OCI-LY1 (cell line): Measurements from ENCODE around the gene MAN1C1.

Experiments used
- EZH2 ChIP-seq: fragments of 200-600 bp; sonication (generic), shearing (Covaris generic); IDR thresholded peaks from 2 replicates; pipeline ENCODE4 v1.8.0; 2017; ENCODE audit warnings: borderline replicate concordance, mixed run types, mild to moderate bottlenecking, antibody characterized with exemption, low read length, moderate library complexity, mixed read lengths
- TF ChIP-seq, protein P1 (sequence below): fragments of 200-600 bp; sonication (generic), shearing (Covaris generic); IDR thresholded peaks from 2 replicates; pipeline ENCODE4 v1.5.1; 2017; ENCODE audit warnings: mild to moderate bottlenecking, antibody characterized with exemption, low read length, moderate library complexity, mixed read lengths

GRCh38 chr1:25684216-25684965 is 67.8 kb downstream of the MAN1C1 start:
- TF ChIP-seq, protein P1, sequence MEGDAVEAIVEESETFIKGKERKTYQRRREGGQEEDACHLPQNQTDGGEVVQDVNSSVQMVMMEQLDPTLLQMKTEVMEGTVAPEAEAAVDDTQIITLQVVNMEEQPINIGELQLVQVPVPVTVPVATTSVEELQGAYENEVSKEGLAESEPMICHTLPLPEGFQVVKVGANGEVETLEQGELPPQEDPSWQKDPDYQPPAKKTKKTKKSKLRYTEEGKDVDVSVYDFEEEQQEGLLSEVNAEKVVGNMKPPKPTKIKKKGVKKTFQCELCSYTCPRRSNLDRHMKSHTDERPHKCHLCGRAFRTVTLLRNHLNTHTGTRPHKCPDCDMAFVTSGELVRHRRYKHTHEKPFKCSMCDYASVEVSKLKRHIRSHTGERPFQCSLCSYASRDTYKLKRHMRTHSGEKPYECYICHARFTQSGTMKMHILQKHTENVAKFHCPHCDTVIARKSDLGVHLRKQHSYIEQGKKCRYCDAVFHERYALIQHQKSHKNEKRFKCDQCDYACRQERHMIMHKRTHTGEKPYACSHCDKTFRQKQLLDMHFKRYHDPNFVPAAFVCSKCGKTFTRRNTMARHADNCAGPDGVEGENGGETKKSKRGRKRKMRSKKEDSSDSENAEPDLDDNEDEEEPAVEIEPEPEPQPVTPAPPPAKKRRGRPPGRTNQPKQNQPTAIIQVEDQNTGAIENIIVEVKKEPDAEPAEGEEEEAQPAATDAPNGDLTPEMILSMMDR = no peak
- TF ChIP-seq EZH2 = no peak
